A673 (cell line): ENCODE measurements around the gene RHOV. TPM values are rescaled to one million over a fixed set of nuclear protein-coding genes. Genes with fewer than 3 reads are reported as not detected.

Source experiments
- BruUV-seq: library from RNA; stranded (reverse); fragments of 400-500 nt; replicated peaks from 2 replicates; lab custom pipeline; 2021; lab: Mats Ljungman, UMichigan
- CTCF ChIA-PET: fragments of 300-600 bp; sonication (Branson Sonifier 250); formaldehyde crosslinking; loops from one replicate; lab custom pipeline; 2022; ENCODE audit warnings: antibody characterized with exemption; lab: Charles Lee
- POLR2A ChIA-PET: fragments of 300-600 bp; sonication (Branson Sonifier 250); formaldehyde crosslinking; loops from one replicate; lab custom pipeline; 2022; ENCODE audit warnings: antibody characterized with exemption; ENCODE audit not compliant: low non-redundant PET; lab: Charles Lee
- DNase-seq: peaks from one replicate; pipeline ENCODE4 v3.0.0-alpha.2; 2015; ENCODE audit warnings: low spot score
- H3K27ac ChIP-seq: fragments of 200-600 bp; sonication (generic); 2 replicates; pipeline ENCODE4 v1.5.1; 2016; ENCODE audit warnings: mixed run types, low read depth, mild to moderate bottlenecking, mixed read lengths, antibody characterized with exemption, low read length; ENCODE audit not compliant: poor library complexity, severe bottlenecking
- H3K27me3 ChIP-seq: fragments of 200-600 bp; sonication (generic); replicated peaks from 2 replicates; pipeline ENCODE4 v1.6.1; 2017; ENCODE audit warnings: mixed run types, low read depth, mild to moderate bottlenecking, mixed read lengths, antibody characterized with exemption, low read length; ENCODE audit not compliant: insufficient read depth, poor library complexity
- H3K36me3 ChIP-seq: fragments of 200-600 bp; sonication (generic); 2 replicates; pipeline ENCODE4 v1.6.1; 2016; ENCODE audit warnings: mixed run types, mild to moderate bottlenecking, mixed read lengths, antibody characterized with exemption, low read length; ENCODE audit not compliant: insufficient read depth, poor library complexity, severe bottlenecking
- H3K4me1 ChIP-seq: fragments of 200-600 bp; sonication (generic); 2 replicates; pipeline ENCODE4 v1.6.1; 2017; ENCODE audit warnings: mixed run types, mild to moderate bottlenecking, mixed read lengths, antibody characterized with exemption, low read length; ENCODE audit not compliant: insufficient read depth, poor library complexity, severe bottlenecking
- H3K4me3 ChIP-seq: fragments of 200-600 bp; sonication (generic); 2 replicates; pipeline ENCODE4 v1.5.1; 2016; ENCODE audit warnings: low read depth, mixed run types, mild to moderate bottlenecking, mixed read lengths, low read length; ENCODE audit not compliant: poor library complexity, severe bottlenecking
- H3K9me3 ChIP-seq: fragments of 200-600 bp; sonication (generic); 2 replicates; pipeline ENCODE4 v1.6.1; 2016; ENCODE audit warnings: mixed run types, low read depth, mild to moderate bottlenecking, mixed read lengths, antibody characterized with exemption, low read length; ENCODE audit not compliant: poor library complexity, severe bottlenecking
- CTCF ChIP-seq: fragments of 300-800, 200-600 bp; sonication (generic); conservative IDR thresholded peaks from 2 replicates; pipeline ENCODE4 v1.5.1; 2017; ENCODE audit warnings: low read depth, mild to moderate bottlenecking, antibody characterized with exemption, low read length, moderate library complexity, mixed read lengths
- EZH2 ChIP-seq: fragments of 200-600 bp; sonication (generic); IDR thresholded peaks from 2 replicates; pipeline ENCODE4 v1.6.1; 2017; ENCODE audit warnings: borderline replicate concordance, low read depth, mild to moderate bottlenecking, mixed read lengths, antibody characterized with exemption, low read length; ENCODE audit not compliant: poor library complexity, severe bottlenecking
- intact Hi-C: fragments of 100-400 bp; cut with micrococcal nuclease; formaldehyde crosslinking; loops from one replicate; pipeline ENCODE4 v1.10.0; 2022; ENCODE audit not compliant: unreplicated experiment
- total RNA-seq: library from RNA; stranded (reverse); gene quantifications from 2 replicates; pipeline ENCODE4 v1.2.3, GENCODE V29; 2021

RHOV gene
- total RNA-seq, 1 experiment from 2014 or later: 1.6 TPM

DNA sequence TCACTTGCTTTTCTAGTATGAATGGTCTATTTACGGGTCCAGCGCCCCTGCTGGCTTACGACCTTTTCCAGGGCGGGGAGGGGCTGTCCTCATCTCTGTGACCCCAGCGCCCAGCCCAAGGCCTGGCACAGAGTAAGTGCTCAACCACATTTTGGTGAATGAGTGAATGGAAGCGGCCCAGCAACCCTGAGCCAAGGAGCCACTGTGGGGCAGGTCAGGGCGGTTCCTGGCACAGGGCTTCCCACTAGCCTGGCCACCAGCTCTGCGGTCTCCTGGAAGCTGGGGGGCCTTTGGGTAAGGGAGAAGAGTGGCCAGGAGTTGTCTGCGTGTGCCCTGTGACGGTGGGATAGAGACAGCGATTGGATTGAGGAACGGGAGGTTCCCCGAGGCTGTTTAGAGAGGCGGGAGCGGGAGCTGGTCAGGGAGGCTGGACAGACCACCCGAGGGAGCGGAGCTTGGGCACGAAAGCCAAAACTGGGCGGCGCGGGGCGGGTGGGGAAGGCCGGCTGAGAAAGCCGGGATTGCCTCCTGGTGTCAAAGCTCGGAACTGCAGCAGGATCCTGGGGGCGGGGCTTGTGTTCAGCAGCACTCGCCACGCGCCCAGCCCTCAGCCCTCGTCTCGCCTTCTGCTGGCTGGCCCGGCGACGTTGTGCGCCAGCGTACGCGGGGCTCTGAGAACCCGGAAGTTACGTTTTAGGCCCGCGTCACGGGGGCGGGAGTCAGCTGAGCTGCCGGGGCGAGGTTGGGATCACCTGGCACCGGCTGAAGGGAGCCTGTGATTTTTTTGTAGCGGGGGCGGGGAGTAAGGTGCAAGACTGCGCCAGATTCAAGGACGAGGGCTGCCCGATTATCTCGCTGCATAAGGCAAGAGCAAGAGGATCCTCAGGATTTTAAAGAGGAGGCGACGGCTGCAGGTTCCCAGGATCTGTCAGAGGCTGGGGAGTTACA lies 20.0 kb upstream of the RHOV start, which contains the start of gene VPS18:
TSS of gene VPS18 (plus strand) at position 718 of the 948 bp plus-strand sequence. CDS start 319 bp downstream, outside the sequence.
- intact Hi-C loops: loop anchor here (1.0 to 2.0 kb wide), 4 partner anchors 35 to 305 kb away; no protein-coding TSS in a partner anchor
- ChIA-PET POLR2A (no interaction called here), CTCF (interaction anchor here (0.5 to 3.0 kb wide), 13 partner anchors 10 to 1403 kb away, joined by 3 to 103 read pairs (median 5); partner anchors contain the start of genes RHOV and RPUSD2)
- no TSS peak for BruUV-seq
- Histone ChIP-seq H3K36me3 (peaks cover 5% of the 10 kb centered on the region), H3K4me1 (peaks cover 6% of the 10 kb centered on the region), H3K9me3 (no peaks in the 10 kb centered on the region), H3K27me3 (no peaks in the 10 kb centered on the region), H3K4me3 (peak within 1 kb of the TSS; percentile 95), H3K27ac (peak within 1 kb of the TSS; percentile 79)
- peak; percentile 98 for DNase-seq
- TF ChIP-seq EZH2 (no peak), CTCF (peak; percentile 87)

GRCh38 chr15:40893019-40893670 lies 19.1 kb upstream of the RHOV start:
- Histone ChIP-seq H3K27ac (no peak overlapping the region), H3K4me3 (no peak overlapping the region), H3K36me3 (peaks cover 3% of the 10 kb centered on the region), H3K27me3 (no peaks in the 10 kb centered on the region), H3K9me3 (no peaks in the 10 kb centered on the region), H3K4me1 (peaks cover 6% of the 10 kb centered on the region)
- TF ChIP-seq EZH2 (no peak), CTCF (no peak)
- BruUV-seq: no TSS peak
- intact Hi-C loops: loop anchor here (2.0 kb wide), 3 partner anchors 146 to 304 kb away; no protein-coding TSS in a partner anchor
- DNase-seq: no peak
- POLR2A ChIA-PET: no interaction called here
- CTCF ChIA-PET: interaction anchor here (1.2 to 3.0 kb wide), 5 partner anchors 18 to 304 kb away, joined by 4 to 103 read pairs (median 6); no protein-coding TSS in a partner anchor

GRCh38 chr15:40892447-40893012 lies 18.5 kb upstream of the RHOV start:
- CTCF ChIA-PET: interaction anchor here (0.6 to 2.7 kb wide), 8 partner anchors 11 to 253 kb away, joined by 3 to 33 read pairs (median 5); partner anchors contain the start of gene RHOV
- no TSS peak for BruUV-seq
- peaks cover 6% of the 10 kb centered on the region for H3K4me1 ChIP-seq

More at GRCh38 chr15:40892447-40893012, 18.5 kb upstream of the RHOV start:
- no peak for DNase-seq
- Histone ChIP-seq H3K9me3 (no peaks in the 10 kb centered on the region), H3K36me3 (peaks cover 3% of the 10 kb centered on the region), H3K4me3 (no peak overlapping the region), H3K27me3 (no peaks in the 10 kb centered on the region), H3K27ac (no peak overlapping the region)
- TF ChIP-seq EZH2 (no peak), CTCF (no peak)
- POLR2A ChIA-PET: no interaction called here
- intact Hi-C loops: loop anchor here (2.0 kb wide), 3 partner anchors 146 to 304 kb away; no protein-coding TSS in a partner anchor
